Astrocyte (in vitro differentiated cells and primary cell): ENCODE results near the gene ACOT4.
"Not testable (repeated sequence)": the region's sequence is repeated elsewhere in the genome, so short reads cannot be mapped to it uniquely, and the experiment has no call there.

ENCODE experiments used
- EZH2 ChIP-seq: IDR thresholded peaks from 2 replicates; pipeline ENCODE4 v1.6.1; 2012; ENCODE audit warnings: mild to moderate bottlenecking, low read length, inconsistent platforms; ENCODE audit not compliant: insufficient read depth
- TF ChIP-seq, protein P1 (sequence below): IDR thresholded peaks from 2 replicates; pipeline ENCODE4 v1.5.1; 2011; ENCODE audit warnings: low read depth, mild to moderate bottlenecking, inconsistent platforms, low read length, moderate library complexity; ENCODE audit not compliant: insufficient read depth

DNA sequence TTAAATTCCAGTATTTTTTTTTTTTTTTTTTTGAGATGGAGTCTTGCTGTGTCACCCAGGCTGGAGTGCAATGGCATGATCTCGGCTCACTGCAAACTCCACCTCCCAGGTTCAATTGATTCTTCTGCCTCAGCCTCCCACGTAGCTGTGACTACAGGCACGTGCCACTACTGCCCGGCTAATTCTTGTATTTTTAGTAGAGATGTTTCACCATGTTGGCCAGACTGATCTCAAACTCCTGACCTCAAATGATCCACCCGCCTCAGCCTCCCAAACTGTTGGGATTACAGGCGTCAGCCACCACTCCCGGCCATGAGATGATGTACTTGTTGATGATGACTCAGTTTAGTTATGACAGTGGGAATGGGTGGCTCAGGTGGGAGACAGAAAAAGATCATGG, 17.4 kb upstream of the ACOT4 start:
- TF ChIP-seq EZH2, result not testable (repeated sequence)
- TF ChIP-seq, protein P1, sequence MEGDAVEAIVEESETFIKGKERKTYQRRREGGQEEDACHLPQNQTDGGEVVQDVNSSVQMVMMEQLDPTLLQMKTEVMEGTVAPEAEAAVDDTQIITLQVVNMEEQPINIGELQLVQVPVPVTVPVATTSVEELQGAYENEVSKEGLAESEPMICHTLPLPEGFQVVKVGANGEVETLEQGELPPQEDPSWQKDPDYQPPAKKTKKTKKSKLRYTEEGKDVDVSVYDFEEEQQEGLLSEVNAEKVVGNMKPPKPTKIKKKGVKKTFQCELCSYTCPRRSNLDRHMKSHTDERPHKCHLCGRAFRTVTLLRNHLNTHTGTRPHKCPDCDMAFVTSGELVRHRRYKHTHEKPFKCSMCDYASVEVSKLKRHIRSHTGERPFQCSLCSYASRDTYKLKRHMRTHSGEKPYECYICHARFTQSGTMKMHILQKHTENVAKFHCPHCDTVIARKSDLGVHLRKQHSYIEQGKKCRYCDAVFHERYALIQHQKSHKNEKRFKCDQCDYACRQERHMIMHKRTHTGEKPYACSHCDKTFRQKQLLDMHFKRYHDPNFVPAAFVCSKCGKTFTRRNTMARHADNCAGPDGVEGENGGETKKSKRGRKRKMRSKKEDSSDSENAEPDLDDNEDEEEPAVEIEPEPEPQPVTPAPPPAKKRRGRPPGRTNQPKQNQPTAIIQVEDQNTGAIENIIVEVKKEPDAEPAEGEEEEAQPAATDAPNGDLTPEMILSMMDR, result not testable (repeated sequence)
